Measurements from ENCODE around the gene FRMD4A.

The FRMD4A gene

DNA sequence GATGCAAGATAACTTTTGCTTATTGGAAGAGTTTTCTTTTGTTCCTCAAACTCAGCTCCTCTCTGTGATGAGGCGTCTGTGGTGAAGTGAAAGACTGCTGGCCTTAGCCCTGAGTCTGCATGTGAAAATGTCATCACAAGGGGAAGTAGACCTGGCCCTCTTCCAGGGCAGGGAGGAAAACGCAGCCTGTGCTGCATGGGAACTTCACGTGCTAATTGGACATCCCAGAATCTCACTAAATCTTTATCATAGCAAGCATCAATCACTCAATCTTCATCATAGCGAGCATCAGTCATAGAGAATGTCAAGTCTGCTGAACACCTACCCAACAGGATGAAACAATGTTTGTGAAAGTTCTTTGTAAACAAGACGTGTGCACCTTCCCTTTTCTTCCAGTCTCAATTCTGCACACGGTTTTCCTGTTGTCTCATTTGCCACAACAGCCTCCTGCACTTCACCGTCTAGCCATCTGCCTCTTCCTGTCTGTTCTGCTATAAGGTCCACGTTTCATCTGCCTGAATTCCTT is 314.6 kb downstream of the FRMD4A start:
- no peak for DNase-seq (ENCODE audit: low read depth)

DNA sequence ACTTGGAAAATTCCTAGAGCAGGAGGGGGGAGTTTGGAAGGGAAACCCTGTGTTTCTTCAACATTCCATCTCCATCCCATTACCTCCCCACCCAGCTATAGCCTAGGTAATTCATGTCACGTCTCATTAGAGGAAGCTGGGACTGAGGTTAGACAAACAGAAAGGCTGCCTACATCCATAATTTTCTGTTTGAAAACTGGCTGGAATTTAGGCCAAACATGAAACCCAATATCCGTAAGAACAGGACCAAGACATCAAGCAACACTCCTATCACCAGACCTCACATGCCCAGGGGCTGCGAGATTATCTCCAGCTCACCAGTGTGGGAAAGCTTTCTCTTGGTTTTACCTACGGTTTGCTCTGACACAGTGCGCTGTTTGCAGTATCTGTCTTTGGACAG is 316.3 kb downstream of the FRMD4A start:
- DNase-seq (ENCODE audit: low read depth): no peak

DNA sequence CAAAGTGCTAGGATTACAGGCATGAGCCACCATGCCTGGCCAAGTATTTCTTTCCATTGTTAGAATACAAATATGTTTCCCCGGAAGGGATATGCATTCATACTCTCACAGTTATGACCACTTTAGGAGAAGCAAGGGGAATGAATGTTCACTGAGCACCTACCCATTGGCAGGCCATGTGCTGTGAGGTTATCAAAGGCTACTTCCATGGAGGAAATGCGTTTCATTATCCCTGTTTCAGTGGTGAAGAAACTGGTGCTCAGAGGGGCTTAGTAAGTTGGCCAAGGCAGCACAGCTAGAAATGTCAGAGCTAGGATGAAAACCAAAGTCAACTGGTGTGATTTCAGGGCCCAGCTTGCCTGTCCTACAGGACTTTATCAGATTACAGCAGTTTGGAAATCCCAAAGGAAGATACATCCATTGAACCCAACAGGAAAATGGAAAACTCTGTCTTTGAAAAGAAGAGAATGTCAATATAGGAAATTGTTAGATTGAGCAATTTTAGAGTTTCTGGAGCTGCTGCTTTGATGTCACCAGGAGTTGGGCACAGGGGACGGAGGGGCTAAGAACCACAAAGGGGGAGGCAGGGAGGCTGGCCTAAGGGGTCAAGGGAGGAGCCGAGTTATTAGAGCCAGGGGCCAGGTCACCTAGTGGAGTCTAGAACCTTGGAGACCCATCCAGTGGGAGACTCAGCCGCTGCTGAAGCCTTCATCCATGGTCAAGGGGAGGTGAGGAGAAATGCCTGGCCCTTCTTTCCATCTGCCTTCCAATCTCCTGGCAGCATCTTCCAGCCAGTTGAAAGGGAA is 319.8 kb downstream of the FRMD4A start:
- DNase-seq (ENCODE audit: low read depth): no peak

DNA sequence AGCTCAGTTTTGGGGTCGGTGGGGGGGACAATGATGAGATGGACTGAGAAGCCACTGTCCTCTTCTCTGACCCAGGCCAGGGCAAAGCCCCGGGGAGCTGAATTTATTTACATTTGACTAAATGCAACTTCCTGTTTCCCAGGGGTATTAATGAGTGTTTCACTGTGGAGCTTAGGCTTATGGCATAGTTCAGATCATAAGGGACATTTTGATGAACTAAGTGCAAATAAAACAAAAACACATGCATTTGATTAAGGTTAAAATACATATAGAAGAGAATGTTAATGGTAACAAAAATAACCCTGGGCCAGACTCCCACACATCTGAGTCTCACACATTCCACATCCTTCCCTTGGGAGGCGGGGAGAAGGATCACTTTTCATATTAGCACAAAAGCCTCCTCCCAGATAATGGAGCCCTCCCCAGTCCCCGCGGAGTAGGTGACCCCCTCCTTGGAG is 320.6 kb downstream of the FRMD4A start:
- DNase-seq (ENCODE audit: low read depth): no peak

DNA sequence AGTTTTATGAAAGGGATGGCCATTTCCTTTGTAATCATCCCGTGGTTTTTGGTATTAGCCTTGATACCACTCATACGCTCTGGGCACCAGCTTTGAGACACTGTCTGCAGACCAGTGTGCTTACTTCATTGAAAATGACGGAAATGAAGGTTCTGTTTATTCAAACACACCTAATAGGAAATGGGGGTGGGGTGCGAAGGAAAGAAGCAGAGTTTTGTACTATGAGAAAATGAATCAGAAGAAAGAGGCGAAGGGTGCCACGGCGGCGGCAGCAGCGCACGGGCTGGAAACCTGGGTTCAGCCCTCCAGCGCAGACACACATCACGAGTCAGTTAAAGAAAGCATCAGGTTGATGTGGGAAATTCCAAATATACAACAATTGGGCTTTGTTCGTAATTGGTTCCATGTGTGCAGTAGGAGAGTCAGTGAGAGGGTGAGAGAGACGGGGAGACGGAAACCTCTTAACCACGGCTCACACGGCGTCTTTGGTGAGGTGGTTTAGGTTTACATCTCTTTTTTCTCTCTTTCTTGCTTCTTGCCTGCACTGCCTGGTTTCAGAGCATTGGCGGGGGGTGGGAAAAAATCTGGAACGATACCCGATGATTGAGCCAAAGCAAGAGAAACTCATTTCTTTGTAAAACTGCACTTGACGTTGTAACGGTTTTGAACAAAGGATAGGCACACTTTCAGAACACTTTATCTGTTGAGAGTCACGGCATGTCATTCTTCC is 321.2 kb downstream of the FRMD4A start:
- DNase-seq (ENCODE audit: low read depth): peak; percentile 33

DNA sequence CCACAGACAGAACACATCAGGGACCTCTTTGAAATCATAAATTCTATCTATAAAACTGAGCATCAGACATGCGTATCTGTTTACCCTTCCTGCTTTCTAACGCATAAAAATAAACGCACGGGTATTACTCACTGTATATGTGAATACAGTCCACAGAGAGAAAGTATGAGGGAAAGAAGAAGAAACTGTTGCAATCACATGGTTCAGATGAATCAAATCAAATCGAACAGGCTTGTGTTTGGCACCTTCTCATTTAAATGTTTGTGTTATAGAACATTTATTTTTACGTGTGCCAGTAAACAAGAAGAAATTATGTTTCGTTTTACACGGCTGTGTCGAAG is 322.0 kb downstream of the FRMD4A start:
- DNase-seq (ENCODE audit: low read depth): no peak

DNA sequence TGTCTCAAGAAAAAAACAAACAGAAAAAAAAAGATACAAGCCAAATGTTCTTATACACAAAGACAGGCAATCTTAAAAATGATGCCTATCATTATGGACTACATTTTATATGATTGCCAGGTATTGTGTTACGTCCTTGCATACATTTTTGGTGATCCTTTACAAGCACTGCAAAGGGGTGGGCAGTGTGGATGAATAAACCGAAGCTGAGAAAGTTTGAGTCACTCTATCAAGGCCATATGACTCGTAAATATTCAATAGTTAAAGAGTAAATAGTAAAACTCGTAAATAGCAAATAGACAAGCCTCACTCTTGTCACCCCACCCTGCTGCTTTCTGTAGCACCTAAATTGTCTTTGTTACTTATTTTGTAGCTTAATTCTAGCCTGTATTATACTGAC is 326.2 kb downstream of the FRMD4A start:
- DNase-seq (ENCODE audit: low read depth): no peak

DNA sequence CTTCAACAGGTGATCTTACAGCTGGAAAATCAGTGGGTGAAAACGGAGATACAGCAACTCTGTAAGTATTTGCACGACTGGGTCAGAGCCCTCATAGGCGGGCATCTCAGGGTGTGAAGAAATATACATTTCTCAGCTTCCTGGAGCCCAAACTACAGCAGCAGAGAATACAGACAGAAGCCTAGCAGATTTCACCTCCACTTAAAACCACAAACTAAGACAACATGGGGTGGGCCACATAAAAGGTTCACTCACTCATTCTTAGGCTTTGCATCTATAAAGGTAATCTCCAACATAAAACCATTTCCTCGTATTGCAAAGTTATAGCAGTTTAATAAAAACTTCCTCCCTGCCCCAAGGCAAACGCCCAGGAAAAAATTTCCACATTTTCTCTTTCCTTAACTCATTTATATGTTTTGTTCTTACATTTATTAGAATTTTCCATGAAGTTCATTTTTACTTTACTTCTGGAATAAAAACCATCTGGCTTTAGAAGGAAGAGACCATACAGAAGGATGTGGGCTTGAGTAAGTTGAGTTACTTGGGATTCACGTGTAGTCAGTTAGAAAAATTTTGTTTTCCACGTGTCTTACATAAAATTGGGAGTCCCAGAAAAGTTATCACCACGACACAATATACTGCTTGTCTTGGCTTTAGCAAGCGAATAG is 327.1 kb downstream of the FRMD4A start:
- DNase-seq (ENCODE audit: low read depth): no peak

DNA sequence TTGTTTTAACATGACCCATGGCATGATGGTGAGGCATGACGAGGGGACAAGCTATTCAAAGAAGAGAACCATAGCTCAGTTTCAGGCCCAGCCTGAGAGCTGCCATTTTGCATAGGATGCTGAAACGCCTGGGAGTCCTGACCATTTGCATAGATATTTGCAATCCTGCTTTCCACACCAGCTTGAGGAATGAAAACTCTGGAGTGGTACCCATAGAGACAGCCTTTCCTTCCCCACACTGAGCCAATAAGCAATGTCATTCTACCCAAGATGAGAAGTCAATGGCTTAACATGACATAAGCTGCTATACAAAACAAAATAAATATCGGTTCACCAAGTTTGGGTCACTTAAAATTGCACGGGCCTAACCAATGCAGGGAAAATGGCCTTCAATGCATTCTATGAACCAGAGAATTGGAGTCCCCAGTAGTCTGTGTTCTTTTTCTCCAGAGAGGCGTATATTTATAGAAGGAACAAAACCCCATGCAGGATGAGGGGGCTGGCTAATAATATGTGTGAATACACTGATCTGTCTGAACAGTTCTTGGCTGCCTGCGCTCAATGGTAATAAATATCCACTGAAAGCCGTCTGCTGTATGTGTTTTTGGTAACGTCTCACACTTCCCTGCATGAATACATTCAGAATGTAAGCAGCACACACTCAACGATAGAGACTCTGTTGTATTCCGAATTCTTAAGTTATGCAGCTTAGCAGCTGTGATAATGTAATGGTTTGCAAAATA is 329.3 kb downstream of the FRMD4A start:
- DNase-seq (ENCODE audit: low read depth): no peak

DNA sequence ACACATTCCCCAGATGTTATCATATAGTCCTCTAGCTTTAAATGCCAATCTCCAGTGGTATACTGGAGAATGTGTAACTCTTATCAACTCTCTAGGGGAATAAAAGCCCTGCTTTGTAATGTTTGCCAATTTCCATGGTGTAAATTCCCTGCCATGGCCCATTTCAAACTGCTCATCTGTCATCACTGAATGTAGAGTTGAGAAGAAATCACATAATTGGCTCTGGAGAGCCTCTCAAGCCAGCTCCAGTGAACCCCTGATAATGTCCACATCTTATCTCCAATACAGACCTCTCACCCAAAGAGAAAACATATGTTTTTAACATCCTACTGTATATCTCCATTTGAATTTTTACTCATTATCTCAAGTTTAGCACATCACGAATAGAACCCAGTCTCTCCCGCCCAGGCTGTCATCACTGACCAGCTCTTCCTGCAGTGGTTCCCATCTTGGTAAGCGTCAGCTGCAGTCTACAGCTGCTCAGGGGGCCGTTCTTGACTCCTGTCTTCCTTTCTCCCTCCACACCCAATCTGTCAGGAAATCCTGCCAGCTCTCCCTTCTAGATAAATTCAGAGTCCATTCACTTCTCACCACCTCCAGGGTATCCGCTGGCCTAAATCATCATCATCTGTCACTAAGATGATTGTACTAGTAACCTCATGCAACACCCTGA is 332.4 kb downstream of the FRMD4A start:
- DNase-seq (ENCODE audit: low read depth): no peak

DNA sequence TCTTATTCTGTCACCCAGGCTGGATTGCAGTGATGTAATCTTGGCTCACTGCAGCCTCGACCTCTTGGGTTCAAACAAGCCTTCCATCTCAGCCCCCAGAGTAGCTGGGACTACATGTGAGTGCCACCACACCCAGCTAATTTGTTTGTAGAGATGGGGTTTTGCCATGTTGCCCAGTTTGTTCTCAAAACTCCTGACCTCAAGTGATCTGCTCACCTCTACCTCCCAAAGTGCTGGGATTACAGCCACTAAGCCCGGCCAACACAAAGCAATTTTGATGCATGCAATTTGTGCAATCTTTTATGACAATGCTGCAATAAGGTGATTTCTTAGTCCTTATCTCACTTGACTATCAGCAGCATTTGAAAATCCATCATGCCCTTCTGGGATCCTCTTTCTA is 333.1 kb downstream of the FRMD4A start:
- DNase-seq (ENCODE audit: low read depth): no peak

DNA sequence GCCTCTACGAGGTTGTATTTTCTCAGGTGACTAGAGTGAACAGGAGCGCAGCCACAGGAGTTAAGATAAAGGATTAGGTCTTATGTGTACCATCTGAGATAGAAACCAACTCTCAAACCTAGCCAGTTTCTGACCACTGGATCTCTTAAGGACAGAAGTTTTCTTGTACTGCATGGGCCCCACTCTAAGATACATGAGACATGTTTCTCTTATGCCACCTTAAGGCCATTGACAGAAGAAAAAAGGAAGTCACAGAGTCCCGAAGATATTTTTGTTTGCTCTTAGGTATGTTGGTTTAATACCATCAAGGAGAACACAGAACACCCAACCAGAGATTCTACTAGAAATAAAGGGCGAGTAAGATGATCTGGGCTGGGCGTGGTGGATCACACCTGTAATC is 335.8 kb downstream of the FRMD4A start:
- no peak for DNase-seq (ENCODE audit: low read depth)

DNA sequence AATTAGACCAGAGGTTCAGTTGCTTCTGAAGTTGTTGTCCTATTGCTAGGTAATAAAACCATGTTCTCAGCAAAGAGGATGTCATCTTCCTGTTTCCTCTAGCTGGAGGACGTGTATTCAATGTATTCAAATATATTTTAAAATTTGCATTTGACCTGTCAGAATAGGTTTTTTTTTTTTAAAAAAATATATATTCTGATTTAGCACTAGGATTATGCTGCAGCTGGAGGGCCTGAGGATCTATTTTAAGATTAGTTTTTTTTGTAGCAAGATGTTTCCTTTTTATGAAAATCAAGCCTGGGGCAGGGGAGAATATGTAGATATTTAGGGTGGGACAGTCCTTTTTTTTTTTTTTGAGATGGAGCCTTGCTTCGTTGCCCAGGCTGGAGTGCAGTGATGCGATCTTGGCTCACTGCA is 337.0 kb downstream of the FRMD4A start:
- no peak for DNase-seq (ENCODE audit: low read depth)

DNA sequence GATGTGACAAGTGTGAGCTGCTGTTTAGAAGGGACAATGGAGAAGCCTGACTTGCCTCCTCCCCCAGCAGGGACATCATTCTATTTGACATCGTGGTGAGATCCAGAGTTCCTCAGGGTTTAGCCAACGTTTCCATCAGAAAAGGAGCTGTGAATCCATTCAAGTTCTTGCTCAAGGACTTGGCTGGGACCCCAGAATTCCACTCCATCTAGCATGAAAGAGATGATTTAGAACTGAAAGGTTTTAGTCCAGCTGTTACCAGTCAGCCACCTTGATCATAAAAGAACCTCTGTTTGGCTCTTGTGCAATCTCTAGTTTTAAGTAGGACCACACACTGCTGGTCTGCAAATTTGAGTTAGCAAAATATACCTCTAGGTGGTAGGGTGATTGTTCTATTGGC is 337.6 kb downstream of the FRMD4A start:
- DNase-seq (ENCODE audit: low read depth): no peak

DNA sequence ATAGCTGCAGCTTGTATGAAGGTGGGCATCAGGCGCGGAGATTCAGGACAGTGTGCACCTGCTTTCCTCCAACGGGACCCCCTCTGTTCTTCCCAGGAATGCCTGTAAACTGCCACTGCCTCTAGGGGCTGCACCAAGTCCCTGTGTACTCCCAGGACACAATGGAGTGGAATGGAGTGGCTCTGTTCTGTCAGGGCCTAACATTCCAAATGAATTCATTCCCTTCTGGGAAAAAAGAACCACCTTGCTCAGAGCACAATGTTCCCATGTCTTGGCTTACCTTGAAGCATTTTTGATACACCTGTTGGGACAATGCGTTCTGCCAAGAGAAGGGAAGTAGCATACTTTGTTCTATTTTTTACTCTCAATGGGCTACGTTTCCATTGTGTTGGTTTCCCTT is 339.4 kb downstream of the FRMD4A start:
- DNase-seq (ENCODE audit: low read depth): no peak

DNA sequence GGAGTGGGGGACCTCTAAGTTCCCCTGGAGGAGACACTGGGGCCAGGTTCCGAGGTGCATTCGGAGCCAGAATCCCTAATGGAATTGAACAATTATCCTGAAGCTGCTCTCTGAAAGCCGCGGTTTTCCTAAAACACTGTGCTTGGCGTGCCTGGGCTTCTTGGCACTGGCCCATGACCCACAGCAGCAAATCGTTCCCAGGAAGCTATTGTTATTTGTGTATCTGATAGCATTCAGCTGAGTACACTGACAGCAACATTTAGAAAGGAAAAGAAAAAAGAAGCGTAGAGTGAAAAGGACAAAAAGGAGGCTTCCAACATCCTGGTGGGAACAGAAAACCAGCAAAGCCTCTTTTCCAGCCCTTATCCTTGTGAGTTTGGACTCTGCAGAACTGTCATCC is 339.8 kb downstream of the FRMD4A start:
- DNase-seq (ENCODE audit: low read depth): no peak

DNA sequence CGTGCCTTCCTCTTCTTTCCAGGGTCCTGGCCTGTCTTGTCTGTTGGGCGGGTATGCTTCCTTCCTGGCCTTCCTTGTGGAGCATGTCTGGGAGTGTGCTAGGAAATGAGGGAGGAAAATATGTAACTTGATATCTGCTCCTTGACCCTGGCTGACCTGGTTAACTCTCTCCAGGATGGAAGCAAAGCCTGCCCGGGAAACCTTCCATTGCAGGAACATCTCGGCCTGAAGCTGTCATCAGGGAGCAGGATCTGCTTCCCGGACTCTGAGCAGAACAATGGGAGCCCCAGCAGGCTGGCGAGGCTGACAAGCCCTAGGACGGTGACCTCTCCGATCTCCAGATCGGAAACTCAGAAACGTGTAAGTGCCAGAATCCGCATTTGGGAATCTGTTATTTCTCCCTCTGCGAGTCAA is 340.3 kb downstream of the FRMD4A start:
- DNase-seq (ENCODE audit: low read depth): no peak

DNA sequence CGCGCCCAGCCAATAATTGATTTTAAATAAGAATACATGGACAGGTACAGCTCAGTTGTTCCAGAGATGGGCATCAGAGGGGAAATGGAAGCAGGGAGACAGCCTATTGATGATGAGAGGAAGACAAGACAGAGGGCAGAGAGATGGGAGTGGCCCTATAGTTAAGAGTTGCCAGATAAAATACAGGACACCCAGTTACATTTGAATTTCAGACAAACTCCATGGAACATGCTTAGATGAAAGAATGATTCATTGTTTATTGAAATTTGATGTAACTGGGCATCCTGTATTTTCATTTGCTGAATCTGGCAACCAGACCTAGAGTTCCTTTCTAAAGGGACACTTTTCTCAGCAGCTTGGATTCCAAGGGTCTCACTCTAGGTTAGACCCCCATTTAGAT is 341.1 kb downstream of the FRMD4A start:
- no peak for DNase-seq (ENCODE audit: low read depth)

DNA sequence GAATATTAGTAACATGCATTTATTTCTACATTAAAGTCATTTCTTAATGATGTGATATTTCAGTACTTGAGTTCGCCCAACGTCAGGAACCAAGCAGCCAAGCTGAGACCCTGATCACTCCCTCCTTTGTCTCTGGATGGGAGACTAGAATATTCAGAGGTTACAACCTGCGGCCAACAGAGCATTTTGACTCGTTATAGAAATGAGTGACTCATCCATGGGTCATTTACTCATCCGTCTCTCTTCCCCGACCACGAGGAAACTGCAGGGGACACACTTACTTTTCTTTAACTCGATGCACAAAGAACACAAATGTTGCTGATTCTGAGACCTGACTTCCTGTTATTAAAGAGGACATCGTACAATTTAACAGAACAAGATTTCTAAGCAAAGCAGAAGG is 343.3 kb downstream of the FRMD4A start:
- DNase-seq (ENCODE audit: low read depth): no peak

DNA sequence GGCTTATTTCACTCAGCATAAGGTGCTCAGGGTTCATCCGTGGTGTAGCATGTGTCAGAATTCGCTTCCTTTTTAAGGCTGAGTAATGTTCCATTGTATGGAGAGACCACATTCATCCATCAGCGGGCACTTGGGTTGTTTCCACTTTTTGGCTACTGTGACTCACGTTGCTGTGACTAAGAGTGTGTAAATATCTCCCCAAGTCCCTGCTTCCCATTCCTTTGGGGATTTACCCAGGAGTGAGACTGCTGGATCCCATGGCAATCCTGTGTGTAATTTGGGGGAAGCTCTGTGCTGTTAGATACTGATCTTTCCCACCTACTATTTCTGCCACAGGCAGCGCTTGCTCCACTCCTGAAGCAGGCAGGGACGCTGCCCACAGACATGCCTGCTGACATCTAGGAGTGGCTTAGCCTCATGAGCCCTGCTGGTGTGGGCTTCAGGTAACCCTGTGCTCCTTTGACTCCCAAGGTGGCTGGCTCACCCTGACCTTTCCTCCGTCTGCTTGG is 346.0 kb downstream of the FRMD4A start:
- no peak for DNase-seq (ENCODE audit: low read depth)

DNA sequence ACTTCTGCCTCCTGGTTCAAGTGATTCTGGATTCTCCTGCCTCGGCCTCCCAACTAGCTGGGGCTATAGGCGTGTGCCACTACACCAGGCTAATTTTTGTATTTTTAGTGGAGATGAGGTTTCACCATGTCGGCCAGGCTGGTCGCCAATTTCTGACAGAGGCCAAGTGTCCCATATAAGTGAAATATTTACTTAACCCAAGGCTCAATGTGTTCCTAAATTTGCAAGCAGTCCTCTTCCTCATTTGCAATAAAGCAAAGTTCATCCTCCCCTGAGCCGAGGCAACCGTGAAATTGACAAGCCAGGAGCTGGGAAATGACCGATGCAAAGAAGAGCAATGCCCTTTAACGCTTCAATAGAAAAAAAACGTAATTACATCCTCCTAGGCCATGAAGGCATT is 347.7 kb downstream of the FRMD4A start:
- no peak for DNase-seq (ENCODE audit: low read depth)
